Measurements from ENCODE around the gene SLC2A4RG.

DNA sequence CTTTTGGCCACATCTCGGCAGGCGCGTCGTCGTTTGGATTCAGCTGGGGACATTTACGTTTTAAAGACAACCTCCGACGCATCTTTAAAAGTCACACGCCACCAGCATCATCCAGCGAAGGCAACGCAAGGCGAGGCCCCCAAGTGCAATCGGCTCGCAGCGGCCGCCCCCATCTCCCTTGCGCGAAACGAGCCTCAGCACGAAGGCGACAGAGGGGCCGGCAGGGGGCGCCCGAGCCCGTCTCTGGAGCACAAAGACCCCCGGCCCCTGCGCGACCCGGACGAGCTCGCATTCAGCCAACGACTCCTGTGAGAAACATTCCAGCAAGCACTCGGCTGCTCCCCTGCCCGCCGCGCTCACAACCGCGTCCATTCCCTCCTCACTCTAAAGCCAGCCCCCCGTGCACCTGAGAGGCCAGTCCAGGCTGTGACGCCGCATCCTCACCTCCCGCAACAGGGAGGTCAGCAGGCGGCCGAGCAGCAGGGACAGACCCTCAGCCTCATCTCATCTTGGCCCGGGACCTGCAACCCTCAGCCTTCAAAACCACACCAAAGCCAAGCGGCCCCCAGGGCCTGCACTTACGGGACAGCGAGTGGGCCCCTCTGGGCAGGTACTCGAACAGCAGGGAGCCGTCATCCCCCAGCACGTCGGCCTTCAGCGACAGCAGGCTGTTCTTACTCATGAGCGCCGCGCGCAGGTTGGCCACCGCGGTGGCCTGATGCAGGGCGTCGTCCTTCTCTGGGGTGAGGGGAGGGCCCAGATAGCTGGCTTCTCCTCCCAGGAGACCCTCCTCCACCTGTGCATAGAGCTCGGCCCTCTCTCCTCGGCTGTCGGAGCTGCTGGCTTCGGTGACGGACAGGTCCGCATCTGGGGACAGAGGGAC is 35.8 kb downstream of the SLC2A4RG start:
- no peak for TF ChIP-seq EP300 (IDR thresholded peaks at IDR 0.05)
- TF ChIP-seq, protein P1, sequence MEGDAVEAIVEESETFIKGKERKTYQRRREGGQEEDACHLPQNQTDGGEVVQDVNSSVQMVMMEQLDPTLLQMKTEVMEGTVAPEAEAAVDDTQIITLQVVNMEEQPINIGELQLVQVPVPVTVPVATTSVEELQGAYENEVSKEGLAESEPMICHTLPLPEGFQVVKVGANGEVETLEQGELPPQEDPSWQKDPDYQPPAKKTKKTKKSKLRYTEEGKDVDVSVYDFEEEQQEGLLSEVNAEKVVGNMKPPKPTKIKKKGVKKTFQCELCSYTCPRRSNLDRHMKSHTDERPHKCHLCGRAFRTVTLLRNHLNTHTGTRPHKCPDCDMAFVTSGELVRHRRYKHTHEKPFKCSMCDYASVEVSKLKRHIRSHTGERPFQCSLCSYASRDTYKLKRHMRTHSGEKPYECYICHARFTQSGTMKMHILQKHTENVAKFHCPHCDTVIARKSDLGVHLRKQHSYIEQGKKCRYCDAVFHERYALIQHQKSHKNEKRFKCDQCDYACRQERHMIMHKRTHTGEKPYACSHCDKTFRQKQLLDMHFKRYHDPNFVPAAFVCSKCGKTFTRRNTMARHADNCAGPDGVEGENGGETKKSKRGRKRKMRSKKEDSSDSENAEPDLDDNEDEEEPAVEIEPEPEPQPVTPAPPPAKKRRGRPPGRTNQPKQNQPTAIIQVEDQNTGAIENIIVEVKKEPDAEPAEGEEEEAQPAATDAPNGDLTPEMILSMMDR (IDR thresholded peaks at IDR 0.05) = peak; percentile 49 to 70 (median 63)
- TF ChIP-seq POLR2AphosphoS5 (IDR thresholded peaks at IDR 0.05) = no peak
- TF ChIP-seq POLR2A (IDR thresholded peaks at IDR 0.05; ENCODE audit: low read depth) = no peak
